Fibroblast of mammary gland (primary cell): ENCODE measurements around the gene CFAP97.
A peak's percentile ranks its signal among the peaks of the same experiment; 100 is the strongest.

Experiments
- DNase-seq: peaks from one replicate; pipeline ENCODE4 v3.0.0-alpha.2; 2010; ENCODE audit warnings: low read depth
- H3K4me3 ChIP-seq: 2 replicates; pipeline ENCODE4 v1.5.1; 2011; ENCODE audit warnings: low read depth, mild to moderate bottlenecking, low read length, moderate library complexity; ENCODE audit not compliant: control insufficient read depth
- CTCF ChIP-seq: conservative IDR thresholded peaks from 2 replicates; pipeline ENCODE4 v1.5.1; 2011; ENCODE audit warnings: low read depth, low read length, inconsistent platforms; ENCODE audit not compliant: control insufficient read depth, insufficient read depth

The CFAP97 gene

GRCh38 chr4:185138161-185138560 lies 65.6 kb downstream of the CFAP97 start:
- no peak for DNase-seq
- no peak overlapping the region for H3K4me3 ChIP-seq
- TF ChIP-seq CTCF = no peak

- TF ChIP-seq CTCF = no peak
- DNase-seq = no peak
- no peak overlapping the region for H3K4me3 ChIP-seq
Observed at GRCh38 chr4:185137233-185137925, 66.4 kb downstream of the CFAP97 start.

- peak; percentile 62 for DNase-seq
- H3K4me3 ChIP-seq = no peak overlapping the region
- TF ChIP-seq CTCF = peak; percentile 68
Observed at GRCh38 chr4:185134307-185134869, 69.4 kb downstream of the CFAP97 start.

GRCh38 chr4:185128272-185129119 lies 75.3 kb downstream of the CFAP97 start:
- H3K4me3 ChIP-seq = peak overlapping the region; percentile 54
- DNase-seq = no peak
- TF ChIP-seq CTCF = no peak

- DNase-seq = no peak
- H3K4me3 ChIP-seq = peak overlapping the region; percentile 54
- TF ChIP-seq CTCF = no peak
Observed at GRCh38 chr4:185127021-185127925, 76.5 kb downstream of the CFAP97 start.

- no peak for DNase-seq
- H3K4me3 ChIP-seq = no peak overlapping the region
- TF ChIP-seq CTCF = no peak
Observed at GRCh38 chr4:185124006-185124405, 79.8 kb downstream of the CFAP97 start.
